ENCODE results near the gene MGAT4D. TPM values are rescaled to one million over a fixed set of nuclear protein-coding genes. Genes with fewer than 3 reads are reported as not detected.

Gene MGAT4D
- polyA plus RNA-seq, 1 experiment, result not detected

DNA sequence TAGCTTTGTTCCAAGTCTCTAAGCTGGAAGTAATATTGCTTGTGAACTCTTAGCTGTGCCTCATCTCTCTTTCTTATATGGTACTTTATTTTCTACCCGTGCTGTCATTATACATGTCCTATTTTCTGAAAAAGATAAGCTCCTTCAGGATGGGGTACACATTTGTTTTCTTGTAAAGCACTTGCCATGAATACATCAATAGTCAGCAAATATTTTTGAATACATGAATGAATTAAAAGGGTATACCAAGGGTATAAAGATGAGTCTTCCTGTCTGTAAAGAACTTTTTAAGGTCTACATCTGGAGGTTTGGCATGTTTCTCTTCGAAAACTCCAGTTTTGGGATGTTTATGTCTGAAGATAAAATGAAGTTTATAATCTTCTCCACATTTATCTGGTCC lies 98.0 kb downstream of the MGAT4D start:
- ChIA-PET POLR2A (no interaction called here), CTCF (interaction anchor here (1.1 kb wide), 1 partner anchor 40 kb away, joined by 3 read pairs; no protein-coding TSS in a partner anchor)
- TF ChIP-seq, protein P1, sequence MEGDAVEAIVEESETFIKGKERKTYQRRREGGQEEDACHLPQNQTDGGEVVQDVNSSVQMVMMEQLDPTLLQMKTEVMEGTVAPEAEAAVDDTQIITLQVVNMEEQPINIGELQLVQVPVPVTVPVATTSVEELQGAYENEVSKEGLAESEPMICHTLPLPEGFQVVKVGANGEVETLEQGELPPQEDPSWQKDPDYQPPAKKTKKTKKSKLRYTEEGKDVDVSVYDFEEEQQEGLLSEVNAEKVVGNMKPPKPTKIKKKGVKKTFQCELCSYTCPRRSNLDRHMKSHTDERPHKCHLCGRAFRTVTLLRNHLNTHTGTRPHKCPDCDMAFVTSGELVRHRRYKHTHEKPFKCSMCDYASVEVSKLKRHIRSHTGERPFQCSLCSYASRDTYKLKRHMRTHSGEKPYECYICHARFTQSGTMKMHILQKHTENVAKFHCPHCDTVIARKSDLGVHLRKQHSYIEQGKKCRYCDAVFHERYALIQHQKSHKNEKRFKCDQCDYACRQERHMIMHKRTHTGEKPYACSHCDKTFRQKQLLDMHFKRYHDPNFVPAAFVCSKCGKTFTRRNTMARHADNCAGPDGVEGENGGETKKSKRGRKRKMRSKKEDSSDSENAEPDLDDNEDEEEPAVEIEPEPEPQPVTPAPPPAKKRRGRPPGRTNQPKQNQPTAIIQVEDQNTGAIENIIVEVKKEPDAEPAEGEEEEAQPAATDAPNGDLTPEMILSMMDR (IDR thresholded peaks at IDR 0.05; ENCODE audit: low read depth, low read length), result no peak

GRCh38 chr4:140395668-140396067 lies 102.4 kb downstream of the MGAT4D start:
- DNase-seq (ENCODE audit: low read depth, low spot score), result no peak
- no peak overlapping the region for H3K4me3 ChIP-seq (ENCODE audit: low read depth, low read length)
- POLR2A ChIA-PET, result no interaction called here

More for the DNA sequence above, 98.0 kb downstream of the MGAT4D start:
- no peaks in the 10 kb centered on the region for H3K27me3 ChIP-seq (ENCODE audit: control insufficient read depth, insufficient read depth, low read length)
- H3K9me3 ChIP-seq (ENCODE audit: control insufficient read depth, insufficient read depth, low read length), result no peaks in the 10 kb centered on the region
- H3K4me3 ChIP-seq (ENCODE audit: low read depth, low read length), result no peak overlapping the region
- no peak for DNase-seq (ENCODE audit: low read depth, low spot score)
- no peak overlapping the region for H3K27ac ChIP-seq (ENCODE audit: low read depth, low read length)

More at GRCh38 chr4:140395668-140396067, 102.4 kb downstream of the MGAT4D start:
- TF ChIP-seq, protein P1 (IDR thresholded peaks at IDR 0.05; ENCODE audit: low read depth, low read length), result no peak
- Histone ChIP-seq H3K27ac (ENCODE audit: low read depth, low read length) (no peak overlapping the region), H3K27me3 (ENCODE audit: control insufficient read depth, insufficient read depth, low read length) (no peaks in the 10 kb centered on the region), H3K9me3 (ENCODE audit: control insufficient read depth, insufficient read depth, low read length) (no peaks in the 10 kb centered on the region)
- CTCF ChIA-PET, result no interaction called here

Other genes with a start within 250 kb of the MGAT4D start
- gene SCOC, start 124.6 kb downstream of the MGAT4D start, polyA plus RNA-seq (2011; rRNA removed), result 39.1 and 62.4 TPM in 2 replicates
- gene CLGN, start 70.6 kb downstream of the MGAT4D start, polyA plus RNA-seq (2011; rRNA removed), result 1.6 and 2.7 TPM in 2 replicates
- gene ELMOD2, start 25.9 kb upstream of the MGAT4D start, polyA plus RNA-seq (2011; rRNA removed), result 22.2 and 29.4 TPM in 2 replicates
- not detected in 2 replicates for gene UCP1, start 70.7 kb upstream of the MGAT4D start, polyA plus RNA-seq (2011; rRNA removed)

Data from AG04450 (cell line).